Heart left ventricle (tissue), 16 donors: ENCODE measurements around the gene FOXP2. TPM values are rescaled to one million over a fixed set of nuclear protein-coding genes. Genes with fewer than 3 reads are reported as not detected.

ENCODE experiments used
- ATAC-seq, 4 donors: fragments of 200-7000 bp; cut with Tn5 transposase; one replicate each; pipeline ENCODE4 v1.9.1; 2020 to 2022; ENCODE audit warnings: moderate library complexity in 4 of 4, mild to moderate bottlenecking in 3 of 4, moderate number of reproducible peaks in 1 of 4
- DNase-seq, 5 donors: peaks; one replicate each; pipeline ENCODE4 v3.0.0-alpha.2; 2020
- H3K27ac ChIP-seq, 12 donors: fragments of 200-600 bp; sonication (generic) in 4 of 12; one replicate each; pipeline versions ENCODE4 v1.5.0 to v1.8.0; 2016 to 2022; ENCODE audit warnings: mild to moderate bottlenecking in 2 of 12
- H3K27me3 ChIP-seq, 9 donors: fragments of 200-600 bp; sonication (generic) in 2 of 9; one replicate each; pipeline versions ENCODE4 v1.5.1 to v1.8.0; 2016 to 2022; ENCODE audit warnings: mild to moderate bottlenecking in 3 of 9
- H3K36me3 ChIP-seq, 9 donors: fragments of 200-600 bp; sonication (generic) in 2 of 9; one replicate each; pipeline versions ENCODE4 v1.5.0 to v1.8.0; 2018 to 2022; ENCODE audit warnings: mild to moderate bottlenecking in 2 of 9
- H3K4me1 ChIP-seq, 12 donors: fragments of 200-600 bp; sonication (generic) in 4 of 12; one replicate each; pipeline versions ENCODE4 v1.5.0 to v1.8.0; 2016 to 2022; ENCODE audit warnings: mild to moderate bottlenecking in 3 of 12
- H3K4me3 ChIP-seq, 12 donors: fragments of 200-600 bp; sonication (generic) in 4 of 12; one replicate each; pipeline versions ENCODE4 v1.5.0 to v1.8.0; 2017 to 2022; ENCODE audit warnings: mild to moderate bottlenecking in 9 of 12, moderate library complexity in 4 of 12
- H3K9me3 ChIP-seq, 12 donors: fragments of 200-600 bp; sonication (generic) in 4 of 12; one replicate each; pipeline versions ENCODE4 v1.5.0 to v1.8.0; 2016 to 2022; ENCODE audit warnings: mild to moderate bottlenecking in 1 of 12
- CTCF ChIP-seq, 12 donors: fragments of 200-600 bp; sonication (generic) in 4 of 12; IDR thresholded peaks; one replicate each; pipeline versions ENCODE4 v1.5.0 to v1.8.0; 2018 to 2022; ENCODE audit warnings: antibody characterized with exemption in 12 of 12, mild to moderate bottlenecking in 5 of 12
- POLR2A ChIP-seq, 2 donors: fragments of 450-650 bp; IDR thresholded peaks; one replicate each; pipeline ENCODE4 v1.6.1; 2017; ENCODE audit warnings: antibody characterized with exemption in 2 of 2, mild to moderate bottlenecking in 2 of 2, moderate library complexity in 2 of 2
- WGBS, 4 donors: extraction: QIAGEN DNeasy Blood & Tissue Kit in 2 of 4; methylation state at CpG; one replicate each; pipeline versions ENCODE4 v1.1.5 to v1.1.7; 2013 to 2018; 5-methylcytosine and 5-hydroxymethylcytosine counted together
- intact Hi-C, 10 donors: fragments of 100-400 bp; cut with DNase I; formaldehyde crosslinking; loops; one replicate each; pipeline versions ENCODE4 v1.11.1 to v1.14.2; 2022
- polyA plus RNA-seq, 2 donors: library from polyadenylated mRNA; stranded (reverse); fragments of 200-250 nt; gene quantifications; one replicate each; pipeline ENCODE4 v1.2.3, GENCODE V29; 2013
- total RNA-seq, 9 donors: library from RNA; depleted of rRNA in 2 of 9; stranded (reverse); fragments of >200 nt in 2 of 9; fragmentation: NEBNext Ultra II Directional in 3 of 9; extraction: Animal tissue kit (Norgen Biotek cat#: 25700) in 3 of 9; gene quantifications; one replicate each; pipeline versions ENCODE4 v1.1.0 to v1.2.4, GENCODE V29; 2016 to 2023
- donor health status: ischemic (EF 13 %, LVEDD 7.1; RV severe dilation, severe dysfunction).
- donor health status: healthy with polysubstance abuse.
- donor health status: DM: no; HTN: yes; CAD: no.
- donor health status: DM: no; HTN: no; CAD: no.
- donor health status: ischemic (EF 25% LVEDD 6.9; RV normal size, moderate dysfunction).
- donor health status: ischemic (EF 25% LVEDD 5.7; RV mildly dilated, moderate dysfunction).
- donor health status: healthy.
- donor health status: DM: yes; HTN: yes; CAD: no.
- donor health status: ischemic (EF 35%, LVEDD 5.7; RV mildly dilated, moderate dysfunction).
- donor health status: nonischemic (EF 11% LVEDD 7.7; RV severe dilation, severe dysfunction).
- donor health status: DM: yes; HTN: yes; CAD: no.
- donor health status: PGD.
- donor health status: ischemic (EF 29% LVEDD 5.4; RV normal size, mild dysfunction).
- donor health status: nonischemic (EF 23%, LVEDD 6.1; RV moderate dilation, normal function).

FOXP2 gene
- total and polyA plus RNA-seq, 11 donors, result 0.25 to 3.7 (median 1.9) TPM

DNA sequence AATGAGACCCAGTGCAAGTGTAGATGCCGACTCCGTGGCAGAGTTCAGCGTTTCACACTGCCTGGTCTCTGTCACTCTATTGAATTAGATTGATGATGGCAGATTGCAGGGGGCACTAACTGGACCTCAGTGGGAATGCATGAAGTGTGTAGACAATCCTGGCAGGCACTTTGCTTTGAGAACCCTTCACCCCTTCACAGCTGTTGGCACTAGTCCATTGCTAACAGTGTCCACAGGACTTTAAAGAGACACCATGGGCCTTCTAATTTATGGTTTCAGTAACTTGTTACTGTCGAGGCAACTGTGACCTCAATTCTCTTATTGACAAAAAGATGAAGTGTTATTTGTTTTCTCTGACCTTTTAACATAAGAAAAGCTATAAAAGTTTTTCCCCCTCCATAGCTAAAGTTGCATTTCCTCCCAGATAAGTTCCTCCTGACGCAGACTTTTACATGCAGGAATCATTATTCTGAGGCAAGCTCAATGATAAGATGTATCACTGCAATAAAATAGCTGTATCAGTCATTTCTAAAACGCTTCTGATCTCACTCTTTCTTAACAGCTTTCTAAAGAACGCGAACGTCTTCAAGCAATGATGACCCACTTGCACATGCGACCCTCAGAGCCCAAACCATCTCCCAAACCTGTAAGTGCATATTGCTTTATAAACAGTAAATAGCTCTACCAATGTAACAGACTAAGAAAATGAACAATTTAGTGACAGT lies 238.9 kb downstream of the FOXP2 start:
- ATAC-seq, result no peak
- Histone ChIP-seq H3K4me3 (peak overlapping the region in 1 of 12 donors; percentile 8), H3K4me1 (peaks cover 0 to 7% (median 0%) of the 10 kb centered on the region in 12 donors), H3K9me3 (no peaks in the 10 kb centered on the region), H3K27ac (no peak overlapping the region), H3K36me3 (peaks cover 0 to 2% (median 0%) of the 10 kb centered on the region in 9 donors), H3K27me3 (no peaks in the 10 kb centered on the region)
- no peak for TF ChIP-seq CTCF (IDR thresholded peaks at IDR 0.05)
- no peak for TF ChIP-seq POLR2A (IDR thresholded peaks at IDR 0.05)
- 51 to 69% (median 59%) methylated on average over 10 of the region's 10 CpGs for WGBS, 4 donors
- DNase-seq, result no peak
- intact Hi-C loops, result loop anchor here in 1 of 10 donors (10.0 kb wide), 1 partner anchor 569 kb away; no protein-coding TSS in a partner anchor

- H3K4me3 ChIP-seq, result no peak overlapping the region
- no peaks in the 10 kb centered on the region for H3K9me3 ChIP-seq
- H3K27me3 ChIP-seq, result no peaks in the 10 kb centered on the region
- H3K4me1 ChIP-seq, result peaks cover 0 to 16% (median 0%) of the 10 kb centered on the region in 12 donors
- peaks cover 0 to 2% (median 0%) of the 10 kb centered on the region in 9 donors for H3K36me3 ChIP-seq
- WGBS, 4 donors, result 65 to 80% (median 71%) methylated on average over 3 of the region's 3 CpGs
- no peak overlapping the region for H3K27ac ChIP-seq
- TF ChIP-seq CTCF (IDR thresholded peaks at IDR 0.05) (no peak), POLR2A (IDR thresholded peaks at IDR 0.05) (no peak)
- intact Hi-C loops, result loop anchor here in 1 of 10 donors (10.0 kb wide), 1 partner anchor 572 kb away; no protein-coding TSS in a partner anchor
- no peak for ATAC-seq
- no peak for DNase-seq
These were observed 241.9 kb downstream of the FOXP2 start for GRCh38 chr7:114656466-114656865.

DNA sequence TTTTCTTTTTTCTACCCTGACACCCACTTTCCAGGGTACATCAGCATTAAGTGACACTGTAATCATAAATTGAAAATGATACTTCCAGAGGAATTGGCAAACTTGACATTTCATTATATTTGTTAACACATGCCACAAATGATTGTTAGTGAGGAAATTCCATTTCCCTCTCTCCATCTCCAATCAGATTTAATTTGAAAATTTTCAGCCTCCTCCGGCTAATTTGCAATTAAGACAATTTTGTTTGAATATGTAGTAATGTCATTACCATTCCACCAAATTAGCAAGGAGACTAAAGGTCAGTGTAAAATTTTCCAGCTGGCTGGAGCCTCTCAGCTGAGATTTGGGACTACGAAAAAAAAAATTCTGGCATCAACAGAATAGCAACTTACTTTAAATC lies 242.7 kb downstream of the FOXP2 start:
- 63 to 77% (median 73%) methylated on average over 2 of the region's 2 CpGs for WGBS, 4 donors
- intact Hi-C loops, result loop anchor here in 1 of 10 donors (10.0 kb wide), 1 partner anchor 572 kb away; no protein-coding TSS in a partner anchor
- no peak for TF ChIP-seq POLR2A (IDR thresholded peaks at IDR 0.05)
- no peak for TF ChIP-seq CTCF (IDR thresholded peaks at IDR 0.05)
- Histone ChIP-seq H3K4me3 (no peak overlapping the region), H3K9me3 (no peaks in the 10 kb centered on the region), H3K27me3 (no peaks in the 10 kb centered on the region), H3K27ac (no peak overlapping the region), H3K36me3 (peaks cover 0 to 2% (median 0%) of the 10 kb centered on the region in 9 donors), H3K4me1 (peaks cover 0 to 16% (median 0%) of the 10 kb centered on the region in 12 donors)
- DNase-seq (no peak), ATAC-seq (no peak)

GRCh38 chr7:114658216-114658615 lies 243.6 kb downstream of the FOXP2 start:
- Histone ChIP-seq H3K4me1 (peaks cover 0 to 16% (median 0%) of the 10 kb centered on the region in 12 donors), H3K27ac (no peak overlapping the region), H3K9me3 (no peaks in the 10 kb centered on the region), H3K27me3 (no peaks in the 10 kb centered on the region), H3K36me3 (peaks cover 0 to 2% (median 0%) of the 10 kb centered on the region in 9 donors), H3K4me3 (no peak overlapping the region)
- DNase-seq (no peak), ATAC-seq (no peak)
- 95 to 99% (median 97%) methylated on average over 4 of the region's 4 CpGs for WGBS, 4 donors
- TF ChIP-seq CTCF (IDR thresholded peaks at IDR 0.05), result no peak
- no peak for TF ChIP-seq POLR2A (IDR thresholded peaks at IDR 0.05)
- intact Hi-C loops, result loop anchor here in 1 of 10 donors (10.0 kb wide), 1 partner anchor 573 kb away; no protein-coding TSS in a partner anchor
